GOT3 (cell line): ENCODE data around the gene VWA3A.
"Not testable (repeated sequence)": the region's sequence is repeated elsewhere in the genome, so short reads cannot be mapped to it uniquely, and the experiment has no call there.

Experiments used
- DNase-seq: peaks from one replicate; lab custom pipeline; 2025; ENCODE audit warnings: mixed read lengths; lab: John Stamatoyannopoulos, UW

VWA3A gene

GRCh38 chr16:22086440-22086839 lies 5.9 kb upstream of the VWA3A start:
- no peak for DNase-seq

GRCh38 chr16:22088642-22089041 lies 3.7 kb upstream of the VWA3A start:
- no peak for DNase-seq

- no peak for DNase-seq
Measured at GRCh38 chr16:22089910-22090309, 2.4 kb upstream of the VWA3A start.

- DNase-seq: no peak
Measured at GRCh38 chr16:22091721-22092120, 620 bp upstream of the VWA3A start.

- no peak for DNase-seq
Measured at GRCh38 chr16:22093331-22093730, 990 bp downstream of the VWA3A start.

GRCh38 chr16:22093996-22094395 lies 1.7 kb downstream of the VWA3A start:
- no peak for DNase-seq

GRCh38 chr16:22098405-22099255 lies 6.3 kb downstream of the VWA3A start:
- no peak for DNase-seq

- no peak for DNase-seq
Measured at GRCh38 chr16:22099256-22099975, 7.1 kb downstream of the VWA3A start.

GRCh38 chr16:22103441-22103840 lies 11.1 kb downstream of the VWA3A start:
- DNase-seq: no peak

GRCh38 chr16:22109258-22109898 lies 17.0 kb downstream of the VWA3A start:
- no peak for DNase-seq

- not testable (repeated sequence) for DNase-seq
Measured at GRCh38 chr16:22111629-22112028, 19.3 kb downstream of the VWA3A start.

- DNase-seq: no peak
Measured at GRCh38 chr16:22116095-22116700, 23.9 kb downstream of the VWA3A start.

- DNase-seq: no peak
Measured at GRCh38 chr16:22117609-22118008, 25.3 kb downstream of the VWA3A start.

GRCh38 chr16:22120440-22120839 lies 28.1 kb downstream of the VWA3A start:
- no peak for DNase-seq

GRCh38 chr16:22122239-22122638 lies 29.9 kb downstream of the VWA3A start:
- no peak for DNase-seq

GRCh38 chr16:22123146-22123545 lies 30.8 kb downstream of the VWA3A start:
- DNase-seq: no peak

GRCh38 chr16:22123759-22124490 lies 31.6 kb downstream of the VWA3A start:
- no peak for DNase-seq

GRCh38 chr16:22124583-22125284 lies 32.4 kb downstream of the VWA3A start:
- DNase-seq: no peak

GRCh38 chr16:22126037-22126558 lies 33.8 kb downstream of the VWA3A start:
- no peak for DNase-seq

GRCh38 chr16:22128537-22128936 lies 36.2 kb downstream of the VWA3A start:
- not testable (repeated sequence) for DNase-seq

- no peak for DNase-seq
Measured at GRCh38 chr16:22130528-22130927, 38.2 kb downstream of the VWA3A start.
